K562 (cell line): Measurements from ENCODE around the gene CYRIA. TPM values are rescaled to one million over a fixed set of nuclear protein-coding genes. Genes with fewer than 3 reads are reported as not detected.

Source experiments
- ATAC-seq: fragments of 200-7000 bp; cut with Tn5 transposase; 3 replicates; pipeline ENCODE4 v1.9.1; 2020; ENCODE audit warnings: moderate library complexity
- BruUV-seq: library from RNA; stranded (reverse); fragments of 400-500 nt; replicated peaks from 2 replicates; lab custom pipeline; 2021; lab: Mats Ljungman, UMichigan
- CTCF ChIA-PET: fragments of 300-600 bp; formaldehyde crosslinking; extraction: SDS; loops from one replicate; lab custom pipeline; 2021; ENCODE audit warnings: low intra/inter-chr PET ratio; lab: Yijun Ruan, JAX
- POLR2A ChIA-PET: fragments of 300-600, 350-650 bp; sonication (Branson Sonifier 250); formaldehyde crosslinking; extraction: SDS; loops from one replicate; lab custom pipeline; 2021; ENCODE audit warnings: antibody characterized with exemption, inconsistent platforms; lab: Yijun Ruan, JAX
- DNase-seq, 4 experiments: peaks; one replicate each; pipeline versions ENCODE4 v3.0.0 to v3.0.0-alpha.2; 2011 to 2018; ENCODE audit warnings: low spot score in 3 of 4, mixed read lengths in 3 of 4; ENCODE audit errors: extremely low read depth in 1 of 4
- FAIRE-seq: peaks from 2 replicates; lab custom pipeline; 2011; peaks lifted over from hg19 to GRCh38; lab: Jason Lieb, UNC
- H2AFZ ChIP-seq: 2 replicates; pipeline ENCODE4 v1.6.0; 2011; ENCODE audit warnings: low read depth, low read length, control low read depth, inconsistent platforms
- H3K27ac ChIP-seq: fragments of 200-600 bp; 3 replicates; pipeline ENCODE4 v1.8.0; 2011; ENCODE audit warnings: low read depth, mild to moderate bottlenecking, control low read depth, inconsistent platforms, low read length, moderate library complexity, mixed read lengths; ENCODE audit errors: extremely low read depth
- H3K27me3 ChIP-seq, 2 experiments: fragments of 300-600 bp in 1 of 2; 2 replicates in 1 of 2; 3 replicates in 1 of 2; pipeline versions ENCODE4 v1.6.0 to v1.8.0; 2011; ENCODE audit warnings: inconsistent platforms in 2 of 2, low read length in 2 of 2, mild to moderate bottlenecking in 1 of 2, mixed read lengths in 1 of 2, moderate library complexity in 1 of 2; ENCODE audit not compliant: control insufficient read depth in 2 of 2, insufficient read depth in 2 of 2
- H3K36me3 ChIP-seq: fragments of 300-600 bp; 3 replicates; pipeline ENCODE4 v1.8.0; 2011; ENCODE audit warnings: mild to moderate bottlenecking, low read length, inconsistent platforms; ENCODE audit not compliant: control insufficient read depth, insufficient read depth
- H3K4me1 ChIP-seq, 2 experiments: fragments of 200-600 bp in 1 of 2; replicated peaks in 1 of 2; 2 replicates in 1 of 2; 3 replicates in 1 of 2; pipeline versions ENCODE4 v1.5.1 to v1.8.0; 2011; ENCODE audit warnings: inconsistent platforms in 2 of 2, low read length in 2 of 2, mild to moderate bottlenecking in 1 of 2, mixed read lengths in 1 of 2, moderate library complexity in 1 of 2; ENCODE audit not compliant: control insufficient read depth in 2 of 2, insufficient read depth in 2 of 2
- H3K4me2 ChIP-seq: 2 replicates; pipeline ENCODE4 v1.6.1; 2011; ENCODE audit warnings: low read length, control low read depth, inconsistent platforms, mixed read lengths; ENCODE audit not compliant: insufficient read depth
- H3K4me3 ChIP-seq: fragments of 200-600 bp; sonication (generic), shearing (Covaris generic); 2 replicates; pipeline ENCODE4 v1.5.1; 2016; ENCODE audit warnings: control low read depth, inconsistent platforms
- H3K79me2 ChIP-seq: fragments of 200-600 bp; 3 replicates; pipeline ENCODE4 v1.8.0; 2011; ENCODE audit warnings: low read length, inconsistent platforms; ENCODE audit not compliant: control insufficient read depth, insufficient read depth
- H3K9ac ChIP-seq, 2 experiments: 2 replicates each; pipeline versions ENCODE4 v1.6.0 to v1.6.1; 2011; ENCODE audit warnings: low read depth in 2 of 2, low read length in 2 of 2, control low read depth in 1 of 2, inconsistent platforms in 1 of 2, mild to moderate bottlenecking in 1 of 2, mixed read lengths in 1 of 2; ENCODE audit not compliant: insufficient read depth in 1 of 2
- H3K9me1 ChIP-seq: one replicate; pipeline ENCODE4 v1.6.0; 2011; ENCODE audit warnings: inconsistent platforms, mild to moderate bottlenecking, low read length, moderate library complexity; ENCODE audit not compliant: control insufficient read depth, insufficient read depth
- H3K9me3 ChIP-seq: replicated peaks from 2 replicates; pipeline ENCODE4 v1.5.1; 2011; ENCODE audit warnings: low read depth, low read length, inconsistent platforms; ENCODE audit not compliant: control insufficient read depth, insufficient read depth
- H4K20me1 ChIP-seq: replicated peaks from 2 replicates; pipeline ENCODE4 v1.6.1; 2011; ENCODE audit warnings: low read length, inconsistent platforms, mixed read lengths; ENCODE audit not compliant: control insufficient read depth, insufficient read depth
- CSDE1 ChIP-seq, 2 experiments: fragments of 450-650 bp; IDR thresholded peaks; 2 replicates each; pipeline ENCODE4 v1.6.1; 2016; ENCODE audit warnings: mild to moderate bottlenecking in 1 of 2
- ETV1 ChIP-seq: fragments of 450-650 bp; conservative IDR thresholded peaks from 2 replicates; pipeline ENCODE4 v1.6.1; 2016; ENCODE audit warnings: missing genetic modification characterization, control low read depth, low read depth, missing compliant biosample characterization
- FOXK2 ChIP-seq, 2 experiments: fragments of 450-650 bp; IDR thresholded peaks in 1 of 2; conservative IDR thresholded peaks in 1 of 2; 2 replicates each; pipeline ENCODE4 v1.6.1; 2016; ENCODE audit warnings: low read depth in 2 of 2, mild to moderate bottlenecking in 1 of 2
- HDAC8 ChIP-seq: fragments of 450-650 bp; IDR thresholded peaks from 2 replicates; pipeline ENCODE4 v1.6.1; 2016; ENCODE audit warnings: mild to moderate bottlenecking, missing genetic modification characterization, moderate library complexity, missing compliant biosample characterization
- MAFF ChIP-seq: IDR thresholded peaks from 2 replicates; pipeline ENCODE4 v1.6.1; 2012; ENCODE audit warnings: low read length, improper control_type of control experiment
- MCM2 ChIP-seq: fragments of 450-650 bp; IDR thresholded peaks from 2 replicates; pipeline ENCODE4 v1.6.1; 2017; ENCODE audit warnings: low read depth, mild to moderate bottlenecking
- RBM17 ChIP-seq: fragments of 200-400 bp; formaldehyde crosslinking; IDR thresholded peaks from 2 replicates; pipeline ENCODE4 v1.6.1; 2017; ENCODE audit warnings: low read depth, mild to moderate bottlenecking, low read length, borderline replicate concordance
- RERE ChIP-seq: sonication (generic); formaldehyde crosslinking; IDR thresholded peaks from 2 replicates; pipeline ENCODE4 v1.8.0; 2023; ENCODE audit warnings: missing genetic modification reagents, mild to moderate bottlenecking, borderline replicate concordance
- STAT5A ChIP-seq: IDR thresholded peaks from 2 replicates; pipeline ENCODE4 v1.6.1; 2012; ENCODE audit warnings: low read length, inconsistent platforms, borderline replicate concordance
- THAP7 ChIP-seq: fragments of 250-450 bp; sonication (Bioruptor Pico); IDR thresholded peaks from 2 replicates; pipeline ENCODE4 v1.5.0; 2021
- ZNF280A ChIP-seq: fragments of 450-650 bp; IDR thresholded peaks from 2 replicates; pipeline ENCODE4 v1.6.1; 2018; ENCODE audit warnings: mild to moderate bottlenecking, low read depth; ENCODE audit not compliant: partially characterized antibody
- ZNF431 ChIP-seq: sonication (generic); formaldehyde crosslinking; IDR thresholded peaks from 2 replicates; pipeline ENCODE4 v1.8.0; 2022; ENCODE audit warnings: mild to moderate bottlenecking, missing genetic modification reagents
- ZNF780A ChIP-seq: fragments of 250-450 bp; sonication (Bioruptor Pico); IDR thresholded peaks from 2 replicates; pipeline ENCODE4 v1.5.0; 2021; ENCODE audit warnings: mild to moderate bottlenecking
- ZNF79 ChIP-seq: fragments of 250-450 bp; sonication (Bioruptor Pico); IDR thresholded peaks from 2 replicates; pipeline ENCODE4 v1.4.0; 2020; ENCODE audit warnings: low read depth, mild to moderate bottlenecking, moderate library complexity
- WGBS: fragments of 100-300 bp; shearing (Covaris generic); methylation state at CpG from one replicate; pipeline ENCODE4 v1.1.6; 2016; ENCODE audit warnings: low coverage, mixed read lengths; ENCODE audit not compliant: insufficient coverage; ENCODE audit errors: missing lambda C conversion rate; 5-methylcytosine and 5-hydroxymethylcytosine counted together
- in situ Hi-C: fragments of 300-500 bp; cut with MboI; formaldehyde crosslinking; loops from 4 replicates; pipeline ENCODE4 v1.15.0; 2018; ENCODE audit warnings: inconsistent platforms, mixed read lengths
- intact Hi-C: fragments of 100-400 bp; cut with micrococcal nuclease; formaldehyde crosslinking; loops from 2 replicates; pipeline ENCODE4 v1.14.2; 2022
- polyA plus RNA-seq, 8 experiments: library from polyadenylated mRNA; depleted of rRNA in 4 of 8; stranded (reverse) in 5 of 8; unstranded in 3 of 8; fragments of >200 nt; fragmentation: Nextera tagmentation in 2 of 8; fragmentation: Illumina TruSeq in 1 of 8; extraction: Ambion mirVana in 2 of 8; extraction: Trizol in 1 of 8; gene quantifications; 2 replicates each; pipeline versions ENCODE4 v1.2.1 to v1.2.3, GENCODE V29; 2011 to 2014; ENCODE audit warnings: inconsistent platforms in 1 of 8, missing spikeins in 1 of 8
- total RNA-seq, 7 experiments: library from RNA; depleted of rRNA in 6 of 7; stranded (reverse); fragments of >200 nt in 6 of 7; fragmentation: Illumina TruSeq in 2 of 7; extraction: Trizol in 2 of 7; gene quantifications; 2 replicates each; pipeline versions ENCODE4 v1.2.1 to v1.2.3, GENCODE V29; 2011 to 2021; ENCODE audit warnings: low replicate concordance in 1 of 7

CYRIA gene
- total and polyA plus RNA-seq, 9 of the 15 experiments (the other 6 are each of a cell fraction or from before 2014, with no cell fraction given): 0.84 to 5.6 (median 3.0) TPM

- TF ChIP-seq RERE (CRISPR knock-in tag): no peak
- TF ChIP-seq HDAC8 (tag): no peak
- TF ChIP-seq ETV1 (tag): no peak
- TF ChIP-seq, all 486 proteins: peak for 0
Measured at GRCh38 chr2:16642088-16642487, 23.5 kb downstream of the CYRIA start (continued).

GRCh38 chr2:16641509-16641908 lies 24.1 kb downstream of the CYRIA start:
- in situ Hi-C loops (no loop called here), intact Hi-C loops (no loop called here)
- H3K9ac ChIP-seq: no peak overlapping the region
- H3K4me3 ChIP-seq: no peak overlapping the region
- DNase-seq (no peak), FAIRE-seq (no peak), ATAC-seq (no peak)
- H3K9me3 ChIP-seq: no peaks in the 10 kb centered on the region
- POLR2A ChIA-PET: no interaction called here
- no peak overlapping the region for H3K27ac ChIP-seq
- CTCF ChIA-PET: no interaction called here
- H4K20me1 ChIP-seq: no peaks in the 10 kb centered on the region
- H2AFZ ChIP-seq: no peak overlapping the region
- no TSS peak for BruUV-seq
- WGBS: 32% methylated on average over 2 of the region's 2 CpGs
- TF ChIP-seq STAT5A (no peak), CSDE1 (IDR thresholded peaks at IDR 0.05) (no peak), MCM2 (no peak), MAFF (no peak), ZNF79 (CRISPR knock-in tag) (no peak), FOXK2 (conservative IDR thresholded peaks at IDR 0.05 in 1 of 2, IDR thresholded peaks at IDR 0.05 in 1 of 2; ENCODE audit: low read depth in 2 of 2) (no peak), ZNF431 (CRISPR knock-in tag) (no peak), ZNF280A (no peak), ZNF780A (CRISPR knock-in tag) (no peak), RBM17 (no peak), THAP7 (CRISPR knock-in tag) (no peak)
- no peaks in the 10 kb centered on the region for H3K79me2 ChIP-seq
- H3K4me1 ChIP-seq: peaks cover 13 to 52% of the 10 kb centered on the region in 2 experiments; a peak in 4 of 5 replicates
- no peaks in the 10 kb centered on the region for H3K36me3 ChIP-seq
- H3K4me2 ChIP-seq: no peak overlapping the region
- no peaks in the 10 kb centered on the region for H3K9me1 ChIP-seq
- no peaks in the 10 kb centered on the region for H3K27me3 ChIP-seq
